DMS153 (cell line): ENCODE measurements around the gene FRMD4B.
A peak's percentile ranks its signal among the peaks of the same experiment; 100 is the strongest.
"Not testable (repeated sequence)": the region's sequence is repeated elsewhere in the genome, so short reads cannot be mapped to it uniquely, and the experiment has no call there.

ENCODE experiments used
- DNase-seq: peaks from one replicate; lab custom pipeline; 2025; lab: John Stamatoyannopoulos, UW

FRMD4B gene

GRCh38 chr3:69322512-69322911, 63.4 kb downstream of the FRMD4B start:
- DNase-seq: not testable (repeated sequence)

- no peak for DNase-seq
Observed at GRCh38 chr3:69322158-69322509, 63.8 kb downstream of the FRMD4B start.

- DNase-seq: no peak
Observed at GRCh38 chr3:69321301-69322157, 64.4 kb downstream of the FRMD4B start.

- DNase-seq: no peak
Observed at GRCh38 chr3:69320871-69321271, 65.0 kb downstream of the FRMD4B start.

- no peak for DNase-seq
Observed at GRCh38 chr3:69319652-69320051, 66.2 kb downstream of the FRMD4B start.

- DNase-seq: no peak
Observed at GRCh38 chr3:69318410-69318809, 67.5 kb downstream of the FRMD4B start.

GRCh38 chr3:69313251-69313650, 72.6 kb downstream of the FRMD4B start:
- DNase-seq: no peak

GRCh38 chr3:69309814-69310213, 76.1 kb downstream of the FRMD4B start:
- no peak for DNase-seq

- DNase-seq: peak; percentile 1
Observed at GRCh38 chr3:69306239-69307185, 79.4 kb downstream of the FRMD4B start.

- no peak for DNase-seq
Observed at GRCh38 chr3:69305011-69305410, 80.9 kb downstream of the FRMD4B start.

- DNase-seq: no peak
Observed at GRCh38 chr3:69304396-69304795, 81.5 kb downstream of the FRMD4B start.

- no peak for DNase-seq
Observed at GRCh38 chr3:69300296-69300695, 85.6 kb downstream of the FRMD4B start.

GRCh38 chr3:69299344-69299743, 86.5 kb downstream of the FRMD4B start:
- no peak for DNase-seq

GRCh38 chr3:69297501-69297900, 88.4 kb downstream of the FRMD4B start:
- no peak for DNase-seq

- no peak for DNase-seq
Observed at GRCh38 chr3:69296995-69297394, 88.9 kb downstream of the FRMD4B start.

- DNase-seq: no peak
Observed at GRCh38 chr3:69294014-69294766, 91.7 kb downstream of the FRMD4B start.

GRCh38 chr3:69292959-69293574, 92.8 kb downstream of the FRMD4B start:
- no peak for DNase-seq

- no peak for DNase-seq
Observed at GRCh38 chr3:69292185-69292584, 93.7 kb downstream of the FRMD4B start.

GRCh38 chr3:69290430-69290829, 95.5 kb downstream of the FRMD4B start:
- no peak for DNase-seq

- no peak for DNase-seq
Observed at GRCh38 chr3:69290006-69290405, 95.9 kb downstream of the FRMD4B start.

- DNase-seq: peak; percentile 1
Observed at GRCh38 chr3:69288161-69288895, 97.6 kb downstream of the FRMD4B start.
